ENCODE data around the gene IL1F10. TPM values are rescaled to one million over a fixed set of nuclear protein-coding genes. Genes with fewer than 3 reads are reported as not detected.

Gene IL1F10
- total RNA-seq, 1 donor from 2014 or later: not detected

GRCh38 chr2:113027691-113028090 lies 40.1 kb upstream of the IL1F10 start:
- no peaks in the 10 kb centered on the region for H3K4me1 Mint-ChIP-seq (ENCODE audit: unreplicated experiment)
- DNase-seq (ENCODE audit: extremely low spot score, unreplicated experiment): no peak
- H3K27me3 Mint-ChIP-seq (ENCODE audit: unreplicated experiment): peaks cover 84% of the 10 kb centered on the region
- H3K4me3 Mint-ChIP-seq (ENCODE audit: unreplicated experiment): no peak overlapping the region
- H3K9me3 Mint-ChIP-seq (ENCODE audit: unreplicated experiment): no peaks in the 10 kb centered on the region
- TF ChIP-seq CTCF (IDR thresholded peaks at IDR 0.05): no peak
- H3K36me3 Mint-ChIP-seq (ENCODE audit: unreplicated experiment): no peaks in the 10 kb centered on the region
- no peak overlapping the region for H3K27ac Mint-ChIP-seq (ENCODE audit: unreplicated experiment)

GRCh38 chr2:113028112-113028511 lies 39.7 kb upstream of the IL1F10 start:
- H3K36me3 Mint-ChIP-seq (ENCODE audit: unreplicated experiment): no peaks in the 10 kb centered on the region
- TF ChIP-seq CTCF (IDR thresholded peaks at IDR 0.05): no peak
- H3K4me1 Mint-ChIP-seq (ENCODE audit: unreplicated experiment): no peaks in the 10 kb centered on the region
- no peak overlapping the region for H3K4me3 Mint-ChIP-seq (ENCODE audit: unreplicated experiment)
- H3K27me3 Mint-ChIP-seq (ENCODE audit: unreplicated experiment): peaks cover 85% of the 10 kb centered on the region
- no peak overlapping the region for H3K27ac Mint-ChIP-seq (ENCODE audit: unreplicated experiment)
- DNase-seq (ENCODE audit: extremely low spot score, unreplicated experiment): no peak
- no peaks in the 10 kb centered on the region for H3K9me3 Mint-ChIP-seq (ENCODE audit: unreplicated experiment)

- DNase-seq (ENCODE audit: extremely low spot score, unreplicated experiment): no peak
- no peak overlapping the region for H3K4me3 Mint-ChIP-seq (ENCODE audit: unreplicated experiment)
- no peak overlapping the region for H3K27ac Mint-ChIP-seq (ENCODE audit: unreplicated experiment)
Measured at GRCh38 chr2:113032737-113033136, 35.0 kb upstream of the IL1F10 start.

GRCh38 chr2:113034016-113034415 lies 33.8 kb upstream of the IL1F10 start:
- no peak overlapping the region for H3K27ac Mint-ChIP-seq (ENCODE audit: unreplicated experiment)
- no peak for TF ChIP-seq CTCF (IDR thresholded peaks at IDR 0.05)
- H3K4me3 Mint-ChIP-seq (ENCODE audit: unreplicated experiment): no peak overlapping the region
- no peak for DNase-seq (ENCODE audit: extremely low spot score, unreplicated experiment)
- H3K9me3 Mint-ChIP-seq (ENCODE audit: unreplicated experiment): no peaks in the 10 kb centered on the region
- no peaks in the 10 kb centered on the region for H3K36me3 Mint-ChIP-seq (ENCODE audit: unreplicated experiment)
- peaks cover 69% of the 10 kb centered on the region for H3K27me3 Mint-ChIP-seq (ENCODE audit: unreplicated experiment)
- no peaks in the 10 kb centered on the region for H3K4me1 Mint-ChIP-seq (ENCODE audit: unreplicated experiment)

More at GRCh38 chr2:113032737-113033136, 35.0 kb upstream of the IL1F10 start:
- no peak for TF ChIP-seq CTCF (IDR thresholded peaks at IDR 0.05)
- Mint-ChIP-seq H3K9me3 (ENCODE audit: unreplicated experiment) (no peaks in the 10 kb centered on the region), H3K4me1 (ENCODE audit: unreplicated experiment) (no peaks in the 10 kb centered on the region), H3K27me3 (ENCODE audit: unreplicated experiment) (peaks cover 72% of the 10 kb centered on the region), H3K36me3 (ENCODE audit: unreplicated experiment) (no peaks in the 10 kb centered on the region)

GRCh38 chr2:113036763-113037162 lies 31.0 kb upstream of the IL1F10 start:
- TF ChIP-seq CTCF (IDR thresholded peaks at IDR 0.05): no peak

More at GRCh38 chr2:113036763-113037162, 31.0 kb upstream of the IL1F10 start:
- peak; percentile 72 for DNase-seq (ENCODE audit: extremely low spot score, unreplicated experiment)
- Mint-ChIP-seq H3K27me3 (ENCODE audit: unreplicated experiment) (peaks cover 71% of the 10 kb centered on the region), H3K4me1 (ENCODE audit: unreplicated experiment) (no peaks in the 10 kb centered on the region), H3K27ac (ENCODE audit: unreplicated experiment) (no peak overlapping the region), H3K4me3 (ENCODE audit: unreplicated experiment) (no peak overlapping the region), H3K36me3 (ENCODE audit: unreplicated experiment) (no peaks in the 10 kb centered on the region), H3K9me3 (ENCODE audit: unreplicated experiment) (no peaks in the 10 kb centered on the region)

All from osteocyte (in vitro differentiated cells).